GM12864 (cell line): ENCODE measurements around the gene IFI27.

Experiments
- DNase-seq: peaks from one replicate; pipeline ENCODE4 v3.0.0-alpha.2; 2011; ENCODE audit warnings: low read depth
- H3K4me3 ChIP-seq: 2 replicates; pipeline ENCODE4 v1.5.1; 2011; ENCODE audit warnings: mild to moderate bottlenecking, low read depth, low read length, control low read depth
- CTCF ChIP-seq: IDR thresholded peaks from 2 replicates; pipeline ENCODE4 v1.5.1; 2011; ENCODE audit warnings: low read depth, mild to moderate bottlenecking, moderate library complexity, low read length, control low read depth, inconsistent platforms; ENCODE audit errors: missing control alignments

IFI27 gene

GRCh38 chr14:94077823-94078222, 32.7 kb upstream of the IFI27 start:
- H3K4me3 ChIP-seq: no peak overlapping the region
- TF ChIP-seq CTCF: no peak
- no peak for DNase-seq

GRCh38 chr14:94079891-94080620, 30.5 kb upstream of the IFI27 start:
- H3K4me3 ChIP-seq: peak overlapping the region; percentile 95
- TF ChIP-seq CTCF: no peak
- no peak for DNase-seq

- no peak for TF ChIP-seq CTCF
- peak within 1 kb of the TSS; percentile 95 for H3K4me3 ChIP-seq
Measured at GRCh38 chr14:94080621-94081385, 29.7 kb upstream of the IFI27 start, which contains the start of the genes DDX24 and IFI27L1. TSS of gene DDX24 (minus strand) at chr14:94081202. CDS start at chr14:94079742, 1,460 bp downstream. TSS of gene IFI27L1 (plus strand) at chr14:94081310. CDS start at chr14:94096938, 15,628 bp downstream.

GRCh38 chr14:94081386-94081820, 29.1 kb upstream of the IFI27 start:
- no peak for TF ChIP-seq CTCF
- H3K4me3 ChIP-seq: peak overlapping the region; percentile 95
- no peak for DNase-seq

More at GRCh38 chr14:94080621-94081385, 29.7 kb upstream of the IFI27 start, which contains the start of the genes DDX24 and IFI27L1:
- peak; percentile 85 for DNase-seq

GRCh38 chr14:94087891-94088290, 22.6 kb upstream of the IFI27 start:
- DNase-seq: no peak
- TF ChIP-seq CTCF: no peak
- H3K4me3 ChIP-seq: no peak overlapping the region

GRCh38 chr14:94088516-94088915, 22.0 kb upstream of the IFI27 start:
- DNase-seq: no peak
- no peak for TF ChIP-seq CTCF

More at GRCh38 chr14:94088516-94088915, 22.0 kb upstream of the IFI27 start:
- no peak overlapping the region for H3K4me3 ChIP-seq
